H1 (cell line): Measurements from ENCODE around the gene MDM1. TPM values are rescaled to one million over a fixed set of nuclear protein-coding genes. Genes with fewer than 3 reads are reported as not detected.

ENCODE experiments used
- BACH1 ChIP-seq: IDR thresholded peaks from 2 replicates; pipeline ENCODE4 v1.6.1; 2012; ENCODE audit warnings: low read length, improper control_type of control experiment
- CHD2 ChIP-seq: IDR thresholded peaks from 2 replicates; pipeline ENCODE4 v1.6.1; 2012; ENCODE audit warnings: low read length, improper control_type of control experiment
- CREB1 ChIP-seq: IDR thresholded peaks from 2 replicates; pipeline ENCODE4 v1.6.1; 2012; ENCODE audit warnings: inconsistent platforms
- EGR1 ChIP-seq: IDR thresholded peaks from 2 replicates; pipeline ENCODE4 v1.6.1; 2011; ENCODE audit warnings: low read depth, low read length, borderline replicate concordance
- HDAC6 ChIP-seq: IDR thresholded peaks from one replicate; pipeline ENCODE4 v1.7.1; 2012; ENCODE audit warnings: low read depth, mild to moderate bottlenecking, inconsistent platforms, low read length, moderate library complexity
- POLR2A ChIP-seq, 2 experiments: IDR thresholded peaks; 1 replicate in 1 of 2; 2 replicates in 1 of 2; pipeline ENCODE4 v1.6.1; 2011; ENCODE audit warnings: low read depth in 2 of 2, low read length in 2 of 2, mild to moderate bottlenecking in 2 of 2; ENCODE audit errors: control extremely low read depth in 1 of 2
- TBP ChIP-seq: IDR thresholded peaks from 2 replicates; pipeline ENCODE4 v1.6.1; 2011; ENCODE audit warnings: low read depth, low read length, improper control_type of control experiment
- TCF12 ChIP-seq: IDR thresholded peaks from 2 replicates; pipeline ENCODE4 v1.6.1; 2011; ENCODE audit warnings: low read depth, mild to moderate bottlenecking, low read length
- polyA plus RNA-seq, 7 experiments: library from polyadenylated mRNA; depleted of rRNA in 3 of 7; stranded (reverse) in 5 of 7; unstranded in 2 of 7; fragments of >200 nt in 5 of 7; fragments of 200-250 nt in 2 of 7; gene quantifications; 1 replicate in 5 of 7; 2 replicates in 1 of 7; 4 replicates in 1 of 7; pipeline versions ENCODE4 v1.2.1 to v1.2.3, GENCODE V29; 2011 to 2013; ENCODE audit warnings: missing spikeins in 2 of 7, mixed read lengths in 2 of 7
- total RNA-seq: library from RNA; stranded (reverse); fragmentation: NEBNext Ultra II Directional; extraction: Animal tissue kit (Norgen Biotek cat#: 25700); gene quantifications from 2 replicates; pipeline ENCODE4 v1.2.1, GENCODE V29; 2021
- TF ChIP-seq, protein P1 (sequence below): fragments of 300-600 bp; sonication (generic); IDR thresholded peaks from 2 replicates; pipeline ENCODE4 v1.7.1; 2012; ENCODE audit warnings: low read length, moderate library complexity, mild to moderate bottlenecking, inconsistent platforms; ENCODE audit not compliant: insufficient replicate concordance

The MDM1 gene
- total and polyA plus RNA-seq, 2 of the 8 experiments (the other 6 are each of a cell fraction or from before 2014, with no cell fraction given), result 3.1 to 10.7 TPM

- TF ChIP-seq, protein P1, sequence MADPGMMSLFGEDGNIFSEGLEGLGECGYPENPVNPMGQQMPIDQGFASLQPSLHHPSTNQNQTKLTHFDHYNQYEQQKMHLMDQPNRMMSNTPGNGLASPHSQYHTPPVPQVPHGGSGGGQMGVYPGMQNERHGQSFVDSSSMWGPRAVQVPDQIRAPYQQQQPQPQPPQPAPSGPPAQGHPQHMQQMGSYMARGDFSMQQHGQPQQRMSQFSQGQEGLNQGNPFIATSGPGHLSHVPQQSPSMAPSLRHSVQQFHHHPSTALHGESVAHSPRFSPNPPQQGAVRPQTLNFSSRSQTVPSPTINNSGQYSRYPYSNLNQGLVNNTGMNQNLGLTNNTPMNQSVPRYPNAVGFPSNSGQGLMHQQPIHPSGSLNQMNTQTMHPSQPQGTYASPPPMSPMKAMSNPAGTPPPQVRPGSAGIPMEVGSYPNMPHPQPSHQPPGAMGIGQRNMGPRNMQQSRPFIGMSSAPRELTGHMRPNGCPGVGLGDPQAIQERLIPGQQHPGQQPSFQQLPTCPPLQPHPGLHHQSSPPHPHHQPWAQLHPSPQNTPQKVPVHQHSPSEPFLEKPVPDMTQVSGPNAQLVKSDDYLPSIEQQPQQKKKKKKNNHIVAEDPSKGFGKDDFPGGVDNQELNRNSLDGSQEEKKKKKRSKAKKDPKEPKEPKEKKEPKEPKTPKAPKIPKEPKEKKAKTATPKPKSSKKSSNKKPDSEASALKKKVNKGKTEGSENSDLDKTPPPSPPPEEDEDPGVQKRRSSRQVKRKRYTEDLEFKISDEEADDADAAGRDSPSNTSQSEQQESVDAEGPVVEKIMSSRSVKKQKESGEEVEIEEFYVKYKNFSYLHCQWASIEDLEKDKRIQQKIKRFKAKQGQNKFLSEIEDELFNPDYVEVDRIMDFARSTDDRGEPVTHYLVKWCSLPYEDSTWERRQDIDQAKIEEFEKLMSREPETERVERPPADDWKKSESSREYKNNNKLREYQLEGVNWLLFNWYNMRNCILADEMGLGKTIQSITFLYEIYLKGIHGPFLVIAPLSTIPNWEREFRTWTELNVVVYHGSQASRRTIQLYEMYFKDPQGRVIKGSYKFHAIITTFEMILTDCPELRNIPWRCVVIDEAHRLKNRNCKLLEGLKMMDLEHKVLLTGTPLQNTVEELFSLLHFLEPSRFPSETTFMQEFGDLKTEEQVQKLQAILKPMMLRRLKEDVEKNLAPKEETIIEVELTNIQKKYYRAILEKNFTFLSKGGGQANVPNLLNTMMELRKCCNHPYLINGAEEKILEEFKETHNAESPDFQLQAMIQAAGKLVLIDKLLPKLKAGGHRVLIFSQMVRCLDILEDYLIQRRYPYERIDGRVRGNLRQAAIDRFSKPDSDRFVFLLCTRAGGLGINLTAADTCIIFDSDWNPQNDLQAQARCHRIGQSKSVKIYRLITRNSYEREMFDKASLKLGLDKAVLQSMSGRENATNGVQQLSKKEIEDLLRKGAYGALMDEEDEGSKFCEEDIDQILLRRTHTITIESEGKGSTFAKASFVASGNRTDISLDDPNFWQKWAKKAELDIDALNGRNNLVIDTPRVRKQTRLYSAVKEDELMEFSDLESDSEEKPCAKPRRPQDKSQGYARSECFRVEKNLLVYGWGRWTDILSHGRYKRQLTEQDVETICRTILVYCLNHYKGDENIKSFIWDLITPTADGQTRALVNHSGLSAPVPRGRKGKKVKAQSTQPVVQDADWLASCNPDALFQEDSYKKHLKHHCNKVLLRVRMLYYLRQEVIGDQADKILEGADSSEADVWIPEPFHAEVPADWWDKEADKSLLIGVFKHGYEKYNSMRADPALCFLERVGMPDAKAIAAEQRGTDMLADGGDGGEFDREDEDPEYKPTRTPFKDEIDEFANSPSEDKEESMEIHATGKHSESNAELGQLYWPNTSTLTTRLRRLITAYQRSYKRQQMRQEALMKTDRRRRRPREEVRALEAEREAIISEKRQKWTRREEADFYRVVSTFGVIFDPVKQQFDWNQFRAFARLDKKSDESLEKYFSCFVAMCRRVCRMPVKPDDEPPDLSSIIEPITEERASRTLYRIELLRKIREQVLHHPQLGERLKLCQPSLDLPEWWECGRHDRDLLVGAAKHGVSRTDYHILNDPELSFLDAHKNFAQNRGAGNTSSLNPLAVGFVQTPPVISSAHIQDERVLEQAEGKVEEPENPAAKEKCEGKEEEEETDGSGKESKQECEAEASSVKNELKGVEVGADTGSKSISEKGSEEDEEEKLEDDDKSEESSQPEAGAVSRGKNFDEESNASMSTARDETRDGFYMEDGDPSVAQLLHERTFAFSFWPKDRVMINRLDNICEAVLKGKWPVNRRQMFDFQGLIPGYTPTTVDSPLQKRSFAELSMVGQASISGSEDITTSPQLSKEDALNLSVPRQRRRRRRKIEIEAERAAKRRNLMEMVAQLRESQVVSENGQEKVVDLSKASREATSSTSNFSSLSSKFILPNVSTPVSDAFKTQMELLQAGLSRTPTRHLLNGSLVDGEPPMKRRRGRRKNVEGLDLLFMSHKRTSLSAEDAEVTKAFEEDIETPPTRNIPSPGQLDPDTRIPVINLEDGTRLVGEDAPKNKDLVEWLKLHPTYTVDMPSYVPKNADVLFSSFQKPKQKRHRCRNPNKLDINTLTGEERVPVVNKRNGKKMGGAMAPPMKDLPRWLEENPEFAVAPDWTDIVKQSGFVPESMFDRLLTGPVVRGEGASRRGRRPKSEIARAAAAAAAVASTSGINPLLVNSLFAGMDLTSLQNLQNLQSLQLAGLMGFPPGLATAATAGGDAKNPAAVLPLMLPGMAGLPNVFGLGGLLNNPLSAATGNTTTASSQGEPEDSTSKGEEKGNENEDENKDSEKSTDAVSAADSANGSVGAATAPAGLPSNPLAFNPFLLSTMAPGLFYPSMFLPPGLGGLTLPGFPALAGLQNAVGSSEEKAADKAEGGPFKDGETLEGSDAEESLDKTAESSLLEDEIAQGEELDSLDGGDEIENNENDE, result no peak
- TF ChIP-seq EGR1, result no peak
- no peak for TF ChIP-seq POLR2A (IDR thresholded peaks at IDR 0.05; ENCODE audit: control extremely low read depth in 1 of 2, low read depth in 2 of 2, low read length in 2 of 2)
- TF ChIP-seq BACH1, result no peak
- TF ChIP-seq CHD2, result no peak
- no peak for TF ChIP-seq TBP
- TF ChIP-seq HDAC6, result no peak
- no peak for TF ChIP-seq CREB1
- TF ChIP-seq TCF12, result no peak
- TF ChIP-seq, all 59 proteins: peak for 0
Measured at GRCh38 chr12:68359674-68360073, 27.5 kb upstream of the MDM1 start (continued).
